ENCODE measurements around the gene RNU7-1.
A peak's percentile ranks its signal among the peaks of the same experiment; 100 is the strongest.

Gene RNU7-1

GRCh38 chr12:6914246-6914946 lies 29.2 kb upstream of the RNU7-1 start, which contains the start of gene ENO2:
TSS of gene ENO2 (plus strand) at chr12:6914580. CDS start at chr12:6915833, 1,253 bp downstream.
- peak within 1 kb of the TSS; percentile 82 for H3K4me3 ChIP-seq (ENCODE audit: low read length)
- no peak for DNase-seq (ENCODE audit: low read depth)

GRCh38 chr12:6914947-6915788 lies 28.4 kb upstream of the RNU7-1 start:
- DNase-seq (ENCODE audit: low read depth), result no peak
- peak overlapping the region; percentile 82 for H3K4me3 ChIP-seq (ENCODE audit: low read length)
- no peak for TF ChIP-seq CTCF (conservative IDR thresholded peaks at IDR 0.05; ENCODE audit: low read depth, low read length)

More at GRCh38 chr12:6914246-6914946, 29.2 kb upstream of the RNU7-1 start, which contains the start of gene ENO2:
- no peak for TF ChIP-seq CTCF (conservative IDR thresholded peaks at IDR 0.05; ENCODE audit: low read depth, low read length)

- TF ChIP-seq CTCF (conservative IDR thresholded peaks at IDR 0.05; ENCODE audit: low read depth, low read length), result no peak
- DNase-seq (ENCODE audit: low read depth), result no peak
- H3K4me3 ChIP-seq (ENCODE audit: low read length), result peak overlapping the region; percentile 82
These were observed 27.8 kb upstream of the RNU7-1 start for GRCh38 chr12:6915789-6916285.

GRCh38 chr12:6916426-6917200 lies 27.0 kb upstream of the RNU7-1 start:
- no peak for DNase-seq (ENCODE audit: low read depth)
- no peak for TF ChIP-seq CTCF (conservative IDR thresholded peaks at IDR 0.05; ENCODE audit: low read depth, low read length)
- peak overlapping the region; percentile 82 for H3K4me3 ChIP-seq (ENCODE audit: low read length)

- TF ChIP-seq CTCF (conservative IDR thresholded peaks at IDR 0.05; ENCODE audit: low read depth, low read length), result no peak
- DNase-seq (ENCODE audit: low read depth), result no peak
- H3K4me3 ChIP-seq (ENCODE audit: low read length), result no peak overlapping the region
These were observed 26.0 kb upstream of the RNU7-1 start for GRCh38 chr12:6917491-6918231.

- no peak for DNase-seq (ENCODE audit: low read depth)
- H3K4me3 ChIP-seq (ENCODE audit: low read length), result no peak overlapping the region
- no peak for TF ChIP-seq CTCF (conservative IDR thresholded peaks at IDR 0.05; ENCODE audit: low read depth, low read length)
These were observed 24.0 kb upstream of the RNU7-1 start for GRCh38 chr12:6919588-6919987.
